GM12878 (cell line): ENCODE measurements around the gene PTPN12. TPM values are rescaled to one million over a fixed set of nuclear protein-coding genes. Genes with fewer than 3 reads are reported as not detected.

Experiments
- ATAC-seq: fragments of 200-7000 bp; cut with Tn5 transposase; 3 replicates; pipeline ENCODE4 v1.9.1; 2020; ENCODE audit warnings: mild to moderate bottlenecking, moderate library complexity
- BruUV-seq: library from RNA; stranded (reverse); fragments of 400-500 nt; replicated peaks from 2 replicates; lab custom pipeline; 2021; lab: Mats Ljungman, UMichigan
- CTCF ChIA-PET: fragments of 300-600 bp; sonication (Branson Sonifier 250); formaldehyde crosslinking; extraction: SDS; loops from one replicate; lab custom pipeline; 2021; ENCODE audit warnings: inconsistent platforms; lab: Yijun Ruan, JAX
- POLR2A ChIA-PET: fragments of 350-600 bp; formaldehyde crosslinking; extraction: SDS; loops from one replicate; lab custom pipeline; 2021; ENCODE audit warnings: inconsistent platforms; lab: Charles Lee
- RAD21 ChIA-PET: fragments of 300-600 bp; sonication (Branson Sonifier 250); formaldehyde crosslinking; loops from one replicate; lab custom pipeline; 2023; ENCODE audit warnings: antibody characterized with exemption; ENCODE audit not compliant: unreplicated experiment; lab: Charles Lee
- SMC1A ChIA-PET: fragments of 300-600 bp; sonication (Branson Sonifier 250); formaldehyde crosslinking; loops from one replicate; lab custom pipeline; 2023; ENCODE audit not compliant: unreplicated experiment, uncharacterized antibody; lab: Charles Lee
- DNase-seq: peaks from one replicate; pipeline ENCODE4 v3.0.0-alpha.2; 2011; ENCODE audit warnings: low read depth, low spot score
- FAIRE-seq: peaks from 3 replicates; lab custom pipeline; 2011; peaks lifted over from hg19 to GRCh38; lab: Jason Lieb, UNC
- H2AFZ ChIP-seq: 2 replicates; pipeline ENCODE4 v1.6.0; 2011; ENCODE audit warnings: low read depth, low read length, control low read depth; ENCODE audit not compliant: control insufficient read depth
- H3K27ac ChIP-seq: 2 replicates; pipeline ENCODE4 v1.5.1; 2011; ENCODE audit warnings: control low read depth; ENCODE audit not compliant: control insufficient read depth, insufficient read depth
- H3K27me3 ChIP-seq, 2 experiments: replicated peaks in 1 of 2; 2 replicates each; pipeline versions ENCODE4 v1.6.0 to v1.6.1; 2011; ENCODE audit warnings: low read length in 1 of 2; ENCODE audit not compliant: control insufficient read depth in 2 of 2, insufficient read depth in 2 of 2
- H3K36me3 ChIP-seq, 2 experiments: 2 replicates each; pipeline ENCODE4 v1.5.1; 2011; ENCODE audit warnings: low read length in 1 of 2; ENCODE audit not compliant: control insufficient read depth in 2 of 2, insufficient read depth in 2 of 2
- H3K4me1 ChIP-seq: 2 replicates; pipeline ENCODE4 v1.6.1; 2011; ENCODE audit warnings: mild to moderate bottlenecking, low read length, moderate library complexity, mixed read lengths; ENCODE audit not compliant: control insufficient read depth, insufficient read depth
- H3K4me2 ChIP-seq: 2 replicates; pipeline ENCODE4 v1.6.0; 2011; ENCODE audit warnings: control low read depth; ENCODE audit not compliant: control insufficient read depth, insufficient read depth
- H3K4me3 ChIP-seq: fragments of 200-600 bp; sonication (generic); 2 replicates; pipeline ENCODE4 v1.5.1; 2016
- H3K79me2 ChIP-seq: 2 replicates; pipeline ENCODE4 v1.6.0; 2011; ENCODE audit warnings: low read length; ENCODE audit not compliant: control insufficient read depth, insufficient read depth
- H3K9ac ChIP-seq: 2 replicates; pipeline ENCODE4 v1.8.0; 2011; ENCODE audit warnings: low read length, control low read depth, mixed read lengths; ENCODE audit not compliant: control insufficient read depth, insufficient read depth
- H3K9me3 ChIP-seq: replicated peaks from 3 replicates; pipeline ENCODE4 v1.5.1; 2011; ENCODE audit warnings: mild to moderate bottlenecking, low read length; ENCODE audit not compliant: control insufficient read depth, insufficient read depth
- H4K20me1 ChIP-seq: 2 replicates; pipeline ENCODE4 v1.6.0; 2011; ENCODE audit not compliant: control insufficient read depth, insufficient read depth
- GABPA ChIP-seq: IDR thresholded peaks from 2 replicates; pipeline ENCODE4 v1.6.1; 2014; ENCODE audit warnings: antibody characterized with exemption, low read depth, mild to moderate bottlenecking, inconsistent platforms
- HCFC1 ChIP-seq: fragments of 150-350 bp; IDR thresholded peaks from 2 replicates; pipeline ENCODE4 v1.6.1; 2014; ENCODE audit warnings: low read length
- NR2C1 ChIP-seq: fragments of 450-650 bp; IDR thresholded peaks from 2 replicates; pipeline ENCODE4 v1.6.1; 2017; ENCODE audit warnings: antibody characterized with exemption, mild to moderate bottlenecking, moderate library complexity
- NR2F1 ChIP-seq: fragments of 450-650 bp; conservative IDR thresholded peaks from 2 replicates; pipeline ENCODE4 v1.6.1; 2017; ENCODE audit warnings: mild to moderate bottlenecking
- SMAD5 ChIP-seq: IDR thresholded peaks from 2 replicates; pipeline ENCODE4 v1.6.1; 2016; ENCODE audit warnings: antibody characterized with exemption, low read depth
- WGBS: methylation state at CpG from one replicate; pipeline ENCODE4 v1.1.6; 2016; ENCODE audit warnings: low lambda C conversion rate; ENCODE audit not compliant: insufficient replicate concordance, insufficient coverage; ENCODE audit errors: missing lambda C conversion rate; 5-methylcytosine and 5-hydroxymethylcytosine counted together
- in situ Hi-C: fragments of 300-500 bp; cut with MboI; formaldehyde crosslinking; loops from 9 replicates; pipeline ENCODE4 v1.14.3; 2018; ENCODE audit warnings: mixed read lengths
- intact Hi-C: fragments of 100-400 bp; cut with micrococcal nuclease; formaldehyde crosslinking; loops from one replicate; pipeline ENCODE4 v1.14.2; 2022; ENCODE audit not compliant: unreplicated experiment
- polyA plus RNA-seq, 11 experiments: library from polyadenylated mRNA; depleted of rRNA in 4 of 11; unstranded in 6 of 11; stranded (reverse) in 5 of 11; fragments of >200 nt; fragmentation: Nextera tagmentation in 4 of 11; fragmentation: Illumina TruSeq in 1 of 11; extraction: Ambion mirVana in 4 of 11; extraction: Trizol in 1 of 11; gene quantifications; 1 replicate in 1 of 11; 2 replicates in 10 of 11; pipeline versions ENCODE4 v1.2.1 to v1.2.3, GENCODE V29; 2011 to 2016; ENCODE audit warnings: inconsistent platforms in 2 of 11, missing spikeins in 2 of 11, low read depth in 1 of 11
- total RNA-seq, 4 experiments: library from RNA; depleted of rRNA in 3 of 4; stranded (reverse); fragments of >200 nt in 3 of 4; fragmentation: Illumina TruSeq in 1 of 4; extraction: Trizol in 1 of 4; gene quantifications; 2 replicates each; pipeline versions ENCODE4 v1.2.1 to v1.2.3, GENCODE V29; 2013 to 2021
- TF ChIP-seq, protein P1 (sequence below): IDR thresholded peaks from 2 replicates; pipeline ENCODE4 v1.6.1; 2012; ENCODE audit warnings: low read depth, low read length, improper control_type of control experiment
- TF ChIP-seq, protein P2 (sequence below): fragments of 450-650 bp; IDR thresholded peaks from 2 replicates; pipeline ENCODE4 v1.6.1; 2017; ENCODE audit warnings: antibody characterized with exemption, mild to moderate bottlenecking, moderate library complexity

Gene PTPN12
- total and polyA plus RNA-seq, 10 of the 15 experiments (the other 5 are each of a cell fraction or from before 2014, with no cell fraction given), result 6.6 to 52.9 (median 17.4) TPM

DNA sequence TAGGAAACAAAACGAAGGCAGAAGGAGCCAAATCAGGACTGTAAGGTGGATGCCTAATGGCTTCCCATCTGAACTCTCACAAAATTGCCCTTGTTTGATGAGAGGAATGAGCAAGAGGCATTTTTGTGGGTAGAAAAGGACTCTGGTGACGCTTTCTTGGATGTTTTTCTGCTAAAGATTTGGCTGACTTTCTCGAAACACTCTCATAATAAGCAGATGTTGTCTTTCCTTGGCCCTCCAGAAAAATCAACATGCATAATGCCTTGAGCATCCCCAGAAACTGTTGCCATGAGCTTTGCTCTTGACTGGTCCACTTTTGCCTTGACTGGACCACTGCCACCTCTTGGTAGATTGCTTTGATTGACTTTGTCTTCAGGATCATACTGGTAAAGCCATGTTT is 13.5 kb downstream of the PTPN12 start:
- Histone ChIP-seq H2AFZ (no peak overlapping the region), H3K27me3 (no peaks in the 10 kb centered on the region), H3K9me3 (peaks cover 3% of the 10 kb centered on the region; the same call in 2 of the 3 replicates), H3K27ac (no peak overlapping the region), H4K20me1 (no peaks in the 10 kb centered on the region), H3K4me1 (no peaks in the 10 kb centered on the region; the same call in 1 of the 2 replicates)
- intact Hi-C loops, result no loop called here
- BruUV-seq, result no TSS peak
- POLR2A ChIA-PET, result interaction anchor here (1.1 kb wide), 1 partner anchor 9 kb away, joined by 5 read pairs; no protein-coding TSS in a partner anchor
- 95% methylated on average over 3 of the region's 3 CpGs for WGBS
- no peak for ATAC-seq
- TF ChIP-seq GABPA, result no peak
- TF ChIP-seq, all 136 proteins: peak for 0
- Histone ChIP-seq H3K4me3 (no peak overlapping the region), H3K4me2 (no peak overlapping the region), H3K36me3 (no peaks in the 10 kb centered on the region; a peak in 1 of 4 replicates), H3K9ac (no peak overlapping the region), H3K79me2 (peaks cover 23% of the 10 kb centered on the region)
- in situ Hi-C loops, result no loop called here
- FAIRE-seq (no peak), DNase-seq (no peak)
- ChIA-PET CTCF (no interaction called here), RAD21 (interaction anchor here (1.2 kb wide), 1 partner anchor 9 kb away, joined by 4 read pairs; no protein-coding TSS in a partner anchor), SMC1A (interaction anchor here (1.0 to 5.5 kb wide), 6 partner anchors 8 to 14 kb away, joined by 3 to 21 read pairs (median 7); no protein-coding TSS in a partner anchor)

DNA sequence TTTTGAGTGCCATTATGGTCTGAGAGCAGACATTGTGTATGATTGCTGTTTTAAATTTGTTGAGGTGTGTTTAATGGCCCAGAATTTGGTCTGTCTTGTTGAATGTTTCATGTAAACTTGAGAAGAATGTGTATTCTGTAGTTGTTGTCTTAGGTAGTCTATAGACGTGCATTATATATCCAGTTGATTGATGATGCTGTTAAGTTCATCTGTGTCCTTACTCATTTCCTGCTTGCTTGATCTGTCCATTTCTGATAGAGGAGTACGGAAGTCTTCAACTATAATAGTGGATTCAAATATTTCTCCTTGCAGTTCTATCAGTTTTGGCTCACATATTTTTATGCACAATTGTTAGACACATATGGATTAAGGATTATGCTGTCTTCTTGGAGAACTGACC is 16.0 kb downstream of the PTPN12 start:
- ATAC-seq, result no peak
- no peaks in the 10 kb centered on the region for H3K27me3 ChIP-seq
- 83% methylated on average over 2 of the region's 2 CpGs for WGBS
- intact Hi-C loops (no loop called here), in situ Hi-C loops (no loop called here)
- no peaks in the 10 kb centered on the region for H4K20me1 ChIP-seq
- H3K27ac ChIP-seq, result no peak overlapping the region
- H3K4me1 ChIP-seq, result peaks cover under 1% of the 10 kb centered on the region; the same call in 1 of the 2 replicates
- peaks cover 21% of the 10 kb centered on the region for H3K79me2 ChIP-seq
- H3K36me3 ChIP-seq, result no peaks in the 10 kb centered on the region; a peak in 1 of 4 replicates
- no peak for FAIRE-seq
- TF ChIP-seq, protein P1, sequence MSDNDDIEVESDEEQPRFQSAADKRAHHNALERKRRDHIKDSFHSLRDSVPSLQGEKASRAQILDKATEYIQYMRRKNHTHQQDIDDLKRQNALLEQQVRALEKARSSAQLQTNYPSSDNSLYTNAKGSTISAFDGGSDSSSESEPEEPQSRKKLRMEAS, result no peak
- TF ChIP-seq HCFC1, result no peak
- no peak for TF ChIP-seq NR2C1
- no peak for TF ChIP-seq SMAD5
- no peak for TF ChIP-seq NR2F1
- TF ChIP-seq, protein P2, sequence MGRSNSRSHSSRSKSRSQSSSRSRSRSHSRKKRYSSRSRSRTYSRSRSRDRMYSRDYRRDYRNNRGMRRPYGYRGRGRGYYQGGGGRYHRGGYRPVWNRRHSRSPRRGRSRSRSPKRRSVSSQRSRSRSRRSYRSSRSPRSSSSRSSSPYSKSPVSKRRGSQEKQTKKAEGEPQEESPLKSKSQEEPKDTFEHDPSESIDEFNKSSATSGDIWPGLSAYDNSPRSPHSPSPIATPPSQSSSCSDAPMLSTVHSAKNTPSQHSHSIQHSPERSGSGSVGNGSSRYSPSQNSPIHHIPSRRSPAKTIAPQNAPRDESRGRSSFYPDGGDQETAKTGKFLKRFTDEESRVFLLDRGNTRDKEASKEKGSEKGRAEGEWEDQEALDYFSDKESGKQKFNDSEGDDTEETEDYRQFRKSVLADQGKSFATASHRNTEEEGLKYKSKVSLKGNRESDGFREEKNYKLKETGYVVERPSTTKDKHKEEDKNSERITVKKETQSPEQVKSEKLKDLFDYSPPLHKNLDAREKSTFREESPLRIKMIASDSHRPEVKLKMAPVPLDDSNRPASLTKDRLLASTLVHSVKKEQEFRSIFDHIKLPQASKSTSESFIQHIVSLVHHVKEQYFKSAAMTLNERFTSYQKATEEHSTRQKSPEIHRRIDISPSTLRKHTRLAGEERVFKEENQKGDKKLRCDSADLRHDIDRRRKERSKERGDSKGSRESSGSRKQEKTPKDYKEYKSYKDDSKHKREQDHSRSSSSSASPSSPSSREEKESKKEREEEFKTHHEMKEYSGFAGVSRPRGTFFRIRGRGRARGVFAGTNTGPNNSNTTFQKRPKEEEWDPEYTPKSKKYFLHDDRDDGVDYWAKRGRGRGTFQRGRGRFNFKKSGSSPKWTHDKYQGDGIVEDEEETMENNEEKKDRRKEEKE, result no peak
- no peak overlapping the region for H3K9ac ChIP-seq
- RAD21 ChIA-PET, result no interaction called here
- no peak for DNase-seq
- SMC1A ChIA-PET, result interaction anchor here (1.6 to 2.7 kb wide), 2 partner anchors 11 to 14 kb away, joined by 5 to 15 read pairs; no protein-coding TSS in a partner anchor
- no peak overlapping the region for H3K4me3 ChIP-seq
- POLR2A ChIA-PET, result no interaction called here
- CTCF ChIA-PET, result interaction anchor here (0.8 to 0.9 kb wide), 2 partner anchors 13 to 162 kb away, joined by 3 to 4 read pairs; no protein-coding TSS in a partner anchor
- peaks cover 7% of the 10 kb centered on the region; the same call in 2 of the 3 replicates for H3K9me3 ChIP-seq
- H2AFZ ChIP-seq, result no peak overlapping the region
- BruUV-seq, result no TSS peak
- no peak overlapping the region for H3K4me2 ChIP-seq
